B cell (primary cell): ENCODE measurements around the gene NTPCR. TPM values are rescaled to one million over a fixed set of nuclear protein-coding genes. Genes with fewer than 3 reads are reported as not detected.

Experiments
- ATAC-seq: fragments of 200-7000 bp; cut with Tn5 transposase; one replicate; pipeline ENCODE4 v1.10.0; 2021; ENCODE audit warnings: low read depth, mild to moderate bottlenecking, moderate number of reproducible peaks, moderate library complexity
- CTCF ChIA-PET: fragments of 350-600 bp; sonication (Branson Sonifier 250); formaldehyde crosslinking; loops from one replicate; lab custom pipeline; 2021; ENCODE audit warnings: antibody characterized with exemption, inconsistent platforms; lab: Charles Lee
- POLR2A ChIA-PET: fragments of 350-600 bp; sonication (Branson Sonifier 250); formaldehyde crosslinking; loops from one replicate; lab custom pipeline; 2021; ENCODE audit warnings: antibody characterized with exemption; lab: Charles Lee
- DNase-seq: peaks from one replicate; pipeline ENCODE4 v3.0.0; 2013
- H2AFZ ChIP-seq: 2 replicates; pipeline ENCODE4 v1.6.1; 2012; ENCODE audit warnings: mild to moderate bottlenecking, low read depth, low read length; ENCODE audit not compliant: insufficient read depth, poor library complexity, severe bottlenecking
- H3K27ac ChIP-seq, 2 donors: 1 replicate in 1 of 2; 2 replicates in 1 of 2; pipeline ENCODE4 v1.5.1; 2012 to 2013; ENCODE audit warnings: low read length in 2 of 2, mild to moderate bottlenecking in 2 of 2, moderate library complexity in 1 of 2
- H3K27me3 ChIP-seq, 4 experiments: fragments of 200-600 bp in 1 of 4; sonication (generic) in 1 of 4; replicated peaks in 1 of 4; 1 replicate in 2 of 4; 2 replicates in 2 of 4; pipeline versions ENCODE4 v1.6.1 to v1.7.0; 2013 to 2016; ENCODE audit warnings: low read length in 3 of 4, mild to moderate bottlenecking in 2 of 4, mixed read lengths in 1 of 4, moderate library complexity in 1 of 4; ENCODE audit not compliant: insufficient read depth in 4 of 4, control insufficient read depth in 3 of 4; ENCODE audit errors: control extremely low read depth in 1 of 4
- H3K36me3 ChIP-seq, 2 experiments: replicated peaks in 1 of 2; 1 replicate in 1 of 2; 2 replicates in 1 of 2; pipeline versions ENCODE4 v1.6.1 to v1.7.1; 2013; ENCODE audit warnings: low read length in 1 of 2; ENCODE audit not compliant: insufficient read depth in 2 of 2, control insufficient read depth in 1 of 2; ENCODE audit errors: control extremely low read depth in 1 of 2, extremely low read depth in 1 of 2
- H3K4me1 ChIP-seq, 2 donors: fragments of 200-600 bp in 1 of 2; sonication (generic) in 1 of 2; 1 replicate in 1 of 2; 2 replicates in 1 of 2; pipeline versions ENCODE4 v1.5.1 to v1.6.1; 2013 to 2017; ENCODE audit warnings: low read length in 2 of 2; ENCODE audit not compliant: control insufficient read depth in 2 of 2, insufficient read depth in 2 of 2
- H3K4me2 ChIP-seq: replicated peaks from 2 replicates; pipeline ENCODE3; 2012; ENCODE audit warnings: mild to moderate bottlenecking, low read depth, low read length; ENCODE audit not compliant: poor library complexity, severe bottlenecking
- H3K4me3 ChIP-seq, 5 experiments: fragments of 200-600 bp in 1 of 5; sonication (generic) in 1 of 5; 1 replicate in 3 of 5; 2 replicates in 2 of 5; pipeline versions ENCODE4 v1.5.1 to v1.7.0; 2011 to 2016; ENCODE audit warnings: low read length in 4 of 5, mild to moderate bottlenecking in 4 of 5, low read depth in 2 of 5, control low read depth in 1 of 5, moderate library complexity in 1 of 5; ENCODE audit not compliant: insufficient read depth in 1 of 5; ENCODE audit errors: control extremely low read depth in 1 of 5, extremely low read depth in 1 of 5
- H3K79me2 ChIP-seq: fragments of 200-600 bp; sonication (generic); one replicate; pipeline ENCODE4 v1.6.0; 2016; ENCODE audit warnings: low read length; ENCODE audit not compliant: control insufficient read depth, insufficient read depth
- H3K9ac ChIP-seq: fragments of 200-600 bp; sonication (generic); 2 replicates; pipeline ENCODE4 v1.6.1; 2017; ENCODE audit warnings: mild to moderate bottlenecking, low read length, moderate library complexity
- H3K9me3 ChIP-seq, 3 donors: one replicate each; pipeline versions ENCODE4 v1.6.1 to v1.7.1; 2013; ENCODE audit warnings: low read length in 2 of 3; ENCODE audit not compliant: control insufficient read depth in 2 of 3, insufficient read depth in 1 of 3; ENCODE audit errors: control extremely low read depth in 1 of 3
- H4K20me1 ChIP-seq: 2 replicates; pipeline ENCODE4 v1.6.0; 2012; ENCODE audit warnings: mild to moderate bottlenecking, low read length; ENCODE audit not compliant: insufficient read depth, control insufficient read depth, poor library complexity, severe bottlenecking
- H3K27ac Mint-ChIP-seq: one replicate; pipeline ENCODE4 v1.8.0; 2021; ENCODE audit warnings: mixed read lengths
- H3K27me3 Mint-ChIP-seq: one replicate; pipeline ENCODE4 v1.8.0; 2021; ENCODE audit warnings: mixed read lengths
- H3K4me1 Mint-ChIP-seq: one replicate; pipeline ENCODE4 v1.8.0; 2021; ENCODE audit warnings: mixed read lengths
- H3K4me3 Mint-ChIP-seq: one replicate; pipeline ENCODE4 v1.8.0; 2021; ENCODE audit warnings: mixed read lengths
- H3K9me3 Mint-ChIP-seq: one replicate; pipeline ENCODE4 v1.8.0; 2022; ENCODE audit warnings: mixed read lengths; ENCODE audit not compliant: insufficient read depth
- CTCF ChIP-seq: fragments of 200-600 bp; IDR thresholded peaks from one replicate; pipeline ENCODE4 v1.8.0; 2022; ENCODE audit warnings: antibody characterized with exemption, mild to moderate bottlenecking
- EZH2 ChIP-seq: IDR thresholded peaks from 2 replicates; pipeline ENCODE4 v1.6.1; 2012; ENCODE audit warnings: borderline replicate concordance, low read depth, mild to moderate bottlenecking, moderate library complexity, low read length; ENCODE audit not compliant: insufficient read depth, poor library complexity, severe bottlenecking
- WGBS: methylation state at CpG from one replicate; pipeline ENCODE4 v1.1.5; 2013; ENCODE audit warnings: missing lambda C conversion rate; ENCODE audit not compliant: insufficient coverage; 5-methylcytosine and 5-hydroxymethylcytosine counted together
- intact Hi-C: fragments of 100-400 bp; cut with micrococcal nuclease; formaldehyde crosslinking; loops from one replicate; pipeline ENCODE4 v1.10.0; 2022
- polyA plus RNA-seq: library from polyadenylated mRNA; depleted of rRNA; stranded (reverse); fragments of >200 nt; gene quantifications from 2 replicates; pipeline ENCODE4 v1.2.3, GENCODE V29; 2012
- total RNA-seq, 2 donors: library from RNA; stranded (reverse); fragments of 120-200 nt in 1 of 2; gene quantifications; 1 replicate in 1 of 2; 2 replicates in 1 of 2; pipeline versions ENCODE4 v1.2.3 to v1.2.4, GENCODE V29; 2013 to 2022

Gene NTPCR
- total and polyA plus RNA-seq, 2 donors (not counting 1 experiment from before 2014, with no cell fraction given) = 7.6 to 16.5 TPM

- intact Hi-C loops = no loop called here
- no peak for DNase-seq
- Histone ChIP-seq H2AFZ (peak overlapping the region; percentile 13), H3K9ac (no peak overlapping the region), H3K4me3 (no peak overlapping the region), H4K20me1 (no peaks in the 10 kb centered on the region), H3K27ac (no peak overlapping the region), H3K27me3 (no peaks in the 10 kb centered on the region), H3K4me2 (no peak overlapping the region), H3K9me3 (no peaks in the 10 kb centered on the region), H3K36me3 (no peaks in the 10 kb centered on the region), H3K79me2 (no peaks in the 10 kb centered on the region), H3K4me1 (no peaks in the 10 kb centered on the region)
- 100% methylated on average over 1 of the region's 4 CpGs for WGBS
- no peak for ATAC-seq
- ChIA-PET POLR2A (no interaction called here), CTCF (no interaction called here)
- Mint-ChIP-seq H3K4me1 (no peaks in the 10 kb centered on the region), H3K4me3 (no peak overlapping the region), H3K9me3 (no peaks in the 10 kb centered on the region), H3K27ac (no peak overlapping the region), H3K27me3 (peaks cover 11% of the 10 kb centered on the region)
- TF ChIP-seq EZH2 (no peak), CTCF (no peak)
Measured at GRCh38 chr1:232923739-232924386, 26.5 kb upstream of the NTPCR start.

- DNase-seq (no peak), ATAC-seq (no peak)
- Mint-ChIP-seq H3K27me3 (peaks cover 16% of the 10 kb centered on the region), H3K4me3 (no peak overlapping the region), H3K9me3 (no peaks in the 10 kb centered on the region), H3K27ac (no peak overlapping the region), H3K4me1 (no peaks in the 10 kb centered on the region)
- 100% methylated on average over 1 of the region's 3 CpGs for WGBS
- ChIA-PET POLR2A (no interaction called here), CTCF (no interaction called here)
- no peak overlapping the region for H3K4me3 ChIP-seq
- H3K4me2 ChIP-seq = no peak overlapping the region
- H3K27ac ChIP-seq = no peak overlapping the region
- no peaks in the 10 kb centered on the region for H3K9me3 ChIP-seq
- intact Hi-C loops = no loop called here
- no peaks in the 10 kb centered on the region for H3K27me3 ChIP-seq
- H2AFZ ChIP-seq = no peak overlapping the region
- no peak overlapping the region for H3K9ac ChIP-seq
- no peaks in the 10 kb centered on the region for H3K4me1 ChIP-seq
- TF ChIP-seq EZH2 (no peak), CTCF (no peak)
- H3K36me3 ChIP-seq = no peaks in the 10 kb centered on the region
- no peaks in the 10 kb centered on the region for H3K79me2 ChIP-seq
- H4K20me1 ChIP-seq = no peaks in the 10 kb centered on the region
Measured at GRCh38 chr1:232924874-232925273, 25.5 kb upstream of the NTPCR start.
